ENCODE results near the gene FMNL3.
"Not testable (repeated sequence)": the region's sequence is repeated elsewhere in the genome, so short reads cannot be mapped to it uniquely, and the experiment has no call there.

Gene FMNL3

GRCh38 chr12:49707128-49707811 lies at the start of gene FMNL3:
Gene FMNL3, minus strand, starts transcription at chr12:49707405. Its CDS starts 225 bp downstream, at chr12:49707180.
- FAIRE-seq = no peak

- no peak for FAIRE-seq
Measured at GRCh38 chr12:49750996-49751393, 43.8 kb upstream of the FMNL3 start.

- FAIRE-seq = no peak
Measured at GRCh38 chr12:49750027-49750995, 43.1 kb upstream of the FMNL3 start.

- FAIRE-seq = no peak
Measured at GRCh38 chr12:49748800-49749199, 41.6 kb upstream of the FMNL3 start.

- no peak for FAIRE-seq
Measured at GRCh38 chr12:49748306-49748705, 41.1 kb upstream of the FMNL3 start.

GRCh38 chr12:49744363-49744885 lies 37.2 kb upstream of the FMNL3 start:
- no peak for FAIRE-seq

GRCh38 chr12:49741882-49742620 lies 34.8 kb upstream of the FMNL3 start:
- no peak for FAIRE-seq

GRCh38 chr12:49740930-49741881 lies 34.0 kb upstream of the FMNL3 start, which contains the start of gene TMBIM6:
Gene TMBIM6, plus strand, starts transcription at chr12:49741557. Its CDS starts 10,937 bp downstream, at chr12:49752494.
- FAIRE-seq = peak; percentile 76

- not testable (repeated sequence) for FAIRE-seq
Measured at GRCh38 chr12:49740277-49740676, 33.1 kb upstream of the FMNL3 start.

GRCh38 chr12:49738721-49739120 lies 31.5 kb upstream of the FMNL3 start:
- FAIRE-seq = not testable (repeated sequence)

GRCh38 chr12:49734900-49735299 lies 27.7 kb upstream of the FMNL3 start:
- FAIRE-seq = not testable (repeated sequence)

GRCh38 chr12:49733219-49734017 lies 26.2 kb upstream of the FMNL3 start:
- FAIRE-seq = no peak

GRCh38 chr12:49730568-49731101 lies 23.4 kb upstream of the FMNL3 start:
- FAIRE-seq = no peak

GRCh38 chr12:49730050-49730449 lies 22.8 kb upstream of the FMNL3 start:
- FAIRE-seq = no peak

GRCh38 chr12:49728446-49728845 lies 21.2 kb upstream of the FMNL3 start:
- no peak for FAIRE-seq

GRCh38 chr12:49721355-49721754 lies 14.2 kb upstream of the FMNL3 start:
- not testable (repeated sequence) for FAIRE-seq

- no peak for FAIRE-seq
Measured at GRCh38 chr12:49720214-49720613, 13.0 kb upstream of the FMNL3 start.

GRCh38 chr12:49717800-49718199 lies 10.6 kb upstream of the FMNL3 start:
- FAIRE-seq = not testable (repeated sequence)

- no peak for FAIRE-seq
Measured at GRCh38 chr12:49716553-49716952, 9.3 kb upstream of the FMNL3 start.

GRCh38 chr12:49713952-49714351 lies 6.7 kb upstream of the FMNL3 start:
- not testable (repeated sequence) for FAIRE-seq
